GM12864 (cell line): ENCODE results near the gene FBL.

Experiments used
- DNase-seq: peaks from one replicate; pipeline ENCODE4 v3.0.0-alpha.2; 2011; ENCODE audit warnings: low read depth
- H3K4me3 ChIP-seq: 2 replicates; pipeline ENCODE4 v1.5.1; 2011; ENCODE audit warnings: mild to moderate bottlenecking, low read depth, low read length, control low read depth
- CTCF ChIP-seq: IDR thresholded peaks from 2 replicates; pipeline ENCODE4 v1.5.1; 2011; ENCODE audit warnings: low read depth, mild to moderate bottlenecking, moderate library complexity, low read length, control low read depth, inconsistent platforms; ENCODE audit errors: missing control alignments

The FBL gene

GRCh38 chr19:39805104-39805503 lies 41.1 kb downstream of the FBL start:
- no peak for DNase-seq
- no peak for TF ChIP-seq CTCF
- no peak overlapping the region for H3K4me3 ChIP-seq

- DNase-seq, result no peak
- TF ChIP-seq CTCF, result no peak
- no peak overlapping the region for H3K4me3 ChIP-seq
Observed at GRCh38 chr19:39802958-39803357, 43.2 kb downstream of the FBL start.

- DNase-seq, result no peak
- no peak overlapping the region for H3K4me3 ChIP-seq
- no peak for TF ChIP-seq CTCF
Observed at GRCh38 chr19:39797083-39797482, 49.1 kb downstream of the FBL start.

GRCh38 chr19:39796000-39796498 lies 50.1 kb downstream of the FBL start:
- no peak for TF ChIP-seq CTCF
- no peak for DNase-seq
- H3K4me3 ChIP-seq, result no peak overlapping the region

GRCh38 chr19:39795001-39795400 lies 51.2 kb downstream of the FBL start:
- peak; percentile 58 for DNase-seq
- H3K4me3 ChIP-seq, result no peak overlapping the region
- no peak for TF ChIP-seq CTCF

- peak; percentile 99 for TF ChIP-seq CTCF
- H3K4me3 ChIP-seq, result peak overlapping the region; percentile 62
- DNase-seq, result peak; percentile 49
Observed at GRCh38 chr19:39792999-39793546, 53.1 kb downstream of the FBL start.

GRCh38 chr19:39788244-39788643 lies 57.9 kb downstream of the FBL start:
- no peak for DNase-seq
- TF ChIP-seq CTCF, result no peak
- no peak overlapping the region for H3K4me3 ChIP-seq
